HG03571 (cell line): ENCODE results near the gene SH3PXD2B.

Experiments
- ATAC-seq: cut with Tn5 transposase; IDR thresholded peaks from one replicate; pipeline ENCODE4 v1.9.1; 2021; ENCODE audit not compliant: unreplicated experiment

Gene SH3PXD2B

GRCh38 chr5:172280929-172281328 is 173.4 kb downstream of the SH3PXD2B start:
- no peak for ATAC-seq

GRCh38 chr5:172280317-172280716 is 174.0 kb downstream of the SH3PXD2B start:
- ATAC-seq = no peak

GRCh38 chr5:172278356-172278755 is 176.0 kb downstream of the SH3PXD2B start:
- no peak for ATAC-seq

- ATAC-seq = no peak
Measured at GRCh38 chr5:172276214-172276613, 178.1 kb downstream of the SH3PXD2B start.
